ENCODE data around the gene DSC1. TPM values are rescaled to one million over a fixed set of nuclear protein-coding genes. Genes with fewer than 3 reads are reported as not detected.
A peak's percentile ranks its signal among the peaks of the same experiment; 100 is the strongest.

The DSC1 gene
- total and polyA plus RNA-seq, 2 of the 13 experiments (the other 11 are each of a cell fraction or from before 2014, with no cell fraction given) = not detected

- no peak for ATAC-seq
- no peak overlapping the region for H3K4me2 ChIP-seq (ENCODE audit: low read depth, low read length)
- TF ChIP-seq CEBPB (IDR thresholded peaks at IDR 0.05; ENCODE audit: borderline replicate concordance, low read depth, low read length) (0 out of 2 replicates have a peak, but pooled peaks have one; percentile 7), TBX2 (CRISPR knock-in tag; IDR thresholded peaks at IDR 0.05; ENCODE audit: borderline replicate concordance) (no peak), JUND (CRISPR knock-in tag; IDR thresholded peaks at IDR 0.05) (no peak)
- H3K4me1 ChIP-seq (ENCODE audit: insufficient read depth, low read length) = no peaks in the 10 kb centered on the region
- no peak overlapping the region for H3K27ac ChIP-seq (ENCODE audit: extremely low read length, insufficient read depth, low read length)
- no peak overlapping the region for H3K4me3 ChIP-seq (replicated peaks in 1 of 3; ENCODE audit: insufficient read depth in 1 of 3, low read depth in 2 of 3, low read length in 3 of 3)
- DNase-seq (ENCODE audit: low spot score) = no peak
- intact Hi-C loops (cut with micrococcal nuclease; ENCODE audit: unreplicated experiment) (no loop called here), in situ Hi-C loops (cut with HindIII; ENCODE audit: extremely low pct_ligation_motif_present, low pct_unique_long_range_greater_than_20kb) (no loop called here)
- no peak for FAIRE-seq
- H3K79me2 ChIP-seq (ENCODE audit: insufficient read depth, low read length) = no peaks in the 10 kb centered on the region
- H4K20me1 ChIP-seq (ENCODE audit: insufficient read depth, low read length) = no peaks in the 10 kb centered on the region
- no peak overlapping the region for H3K9ac ChIP-seq (ENCODE audit: insufficient read depth, low read depth, low read length)
- no peaks in the 10 kb centered on the region for H3K9me3 ChIP-seq (ENCODE audit: low read length)
- no peaks in the 10 kb centered on the region for H3K27me3 ChIP-seq (ENCODE audit: control insufficient read depth in 1 of 2, insufficient read depth in 2 of 2, low read length in 2 of 2)
- no peaks in the 10 kb centered on the region for H3K36me3 ChIP-seq (replicated peaks in 1 of 2; ENCODE audit: control insufficient read depth in 1 of 2, insufficient read depth in 2 of 2, low read length in 2 of 2)
- BruUV-seq (replicated peaks) = no TSS peak
- ChIA-PET POLR2A (no interaction called here), CTCF (ENCODE audit: low intra/inter-chr PET ratio, low total read pairs) (no interaction called here)
- no peak overlapping the region for H2AFZ ChIP-seq (ENCODE audit: low read length)
Measured at GRCh38 chr18:31146809-31147208, 15.8 kb downstream of the DSC1 start.

DNA sequence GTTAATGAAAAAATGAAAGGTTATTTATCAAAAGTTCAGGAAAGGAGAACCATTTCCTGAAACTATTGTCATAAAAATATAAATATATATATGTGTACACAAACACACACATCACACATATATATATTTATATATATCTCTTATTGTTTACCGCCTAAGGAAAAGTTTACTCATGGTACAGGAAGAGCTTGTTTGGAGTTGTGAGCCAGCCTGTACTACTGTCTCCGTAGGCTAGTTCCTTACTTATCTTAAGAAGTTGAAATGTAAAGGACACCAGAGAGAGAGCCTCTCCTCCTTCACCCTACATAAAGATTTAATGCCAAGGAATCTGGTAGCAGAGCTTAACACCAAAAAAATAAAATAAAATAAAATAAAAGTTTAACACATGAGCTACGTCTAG lies 19.6 kb downstream of the DSC1 start:
- ATAC-seq (no peak), FAIRE-seq (no peak), DNase-seq (ENCODE audit: low spot score) (no peak)
- H3K36me3 ChIP-seq (replicated peaks in 1 of 2; ENCODE audit: control insufficient read depth in 1 of 2, insufficient read depth in 2 of 2, low read length in 2 of 2) = no peaks in the 10 kb centered on the region
- H3K4me1 ChIP-seq (ENCODE audit: insufficient read depth, low read length) = no peaks in the 10 kb centered on the region
- intact Hi-C loops (cut with micrococcal nuclease; ENCODE audit: unreplicated experiment) = no loop called here
- no peak overlapping the region for H2AFZ ChIP-seq (ENCODE audit: low read length)
- no peaks in the 10 kb centered on the region for H3K9me3 ChIP-seq (ENCODE audit: low read length)
- H3K9ac ChIP-seq (ENCODE audit: insufficient read depth, low read depth, low read length) = no peak overlapping the region
- BruUV-seq (replicated peaks) = no TSS peak
- no peaks in the 10 kb centered on the region for H3K79me2 ChIP-seq (ENCODE audit: insufficient read depth, low read length)
- H4K20me1 ChIP-seq (ENCODE audit: insufficient read depth, low read length) = no peaks in the 10 kb centered on the region
- no peaks in the 10 kb centered on the region for H3K27me3 ChIP-seq (ENCODE audit: control insufficient read depth in 1 of 2, insufficient read depth in 2 of 2, low read length in 2 of 2)
- WGBS (ENCODE audit: low lambda C conversion rate) = 51% methylated on average over 3 of the region's 3 CpGs
- H3K4me2 ChIP-seq (ENCODE audit: low read depth, low read length) = no peak overlapping the region
- CTCF ChIA-PET (ENCODE audit: low intra/inter-chr PET ratio, low total read pairs) = no interaction called here
- in situ Hi-C loops (cut with HindIII; ENCODE audit: extremely low pct_ligation_motif_present, low pct_unique_long_range_greater_than_20kb) = no loop called here
- H3K27ac ChIP-seq (ENCODE audit: extremely low read length, insufficient read depth, low read length) = no peak overlapping the region
- POLR2A ChIA-PET = no interaction called here
- H3K4me3 ChIP-seq (replicated peaks in 1 of 3; ENCODE audit: insufficient read depth in 1 of 3, low read depth in 2 of 3, low read length in 3 of 3) = no peak overlapping the region
- no peak for TF ChIP-seq TRAFD1 (CRISPR knock-in tag; IDR thresholded peaks at IDR 0.05; ENCODE audit: borderline replicate concordance)
- no peak for TF ChIP-seq ZNF446 (CRISPR knock-in tag; IDR thresholded peaks at IDR 0.05)
- no peak for TF ChIP-seq IRF9 (CRISPR knock-in tag; IDR thresholded peaks at IDR 0.05; ENCODE audit: borderline replicate concordance)
- no peak for TF ChIP-seq RARA (CRISPR knock-in tag; IDR thresholded peaks at IDR 0.05)
- no peak for TF ChIP-seq RFX5 (IDR thresholded peaks at IDR 0.05; ENCODE audit: low read depth, low read length)
- no peak for TF ChIP-seq TAF15 (IDR thresholded peaks at IDR 0.05; ENCODE audit: low read depth, low read length, poor library complexity, severe bottlenecking)
- no peak for TF ChIP-seq GRHL1 (CRISPR knock-in tag; conservative IDR thresholded peaks at IDR 0.05)
- TF ChIP-seq, protein P1, sequence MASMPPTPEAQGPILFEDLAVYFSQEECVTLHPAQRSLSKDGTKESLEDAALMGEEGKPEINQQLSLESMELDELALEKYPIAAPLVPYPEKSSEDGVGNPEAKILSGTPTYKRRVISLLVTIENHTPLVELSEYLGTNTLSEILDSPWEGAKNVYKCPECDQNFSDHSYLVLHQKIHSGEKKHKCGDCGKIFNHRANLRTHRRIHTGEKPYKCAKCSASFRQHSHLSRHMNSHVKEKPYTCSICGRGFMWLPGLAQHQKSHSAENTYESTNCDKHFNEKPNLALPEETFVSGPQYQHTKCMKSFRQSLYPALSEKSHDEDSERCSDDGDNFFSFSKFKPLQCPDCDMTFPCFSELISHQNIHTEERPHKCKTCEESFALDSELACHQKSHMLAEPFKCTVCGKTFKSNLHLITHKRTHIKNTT (CRISPR knock-in tag; IDR thresholded peaks at IDR 0.05) = no peak
- TF ChIP-seq NKX3-1 (CRISPR knock-in tag; IDR thresholded peaks at IDR 0.05) = no peak
- no peak for TF ChIP-seq ZNF234 (CRISPR knock-in tag; conservative IDR thresholded peaks at IDR 0.05)
- TF ChIP-seq FOXK1 (CRISPR knock-in tag; IDR thresholded peaks at IDR 0.05; ENCODE audit: borderline replicate concordance, low read depth) = no peak
- no peak for TF ChIP-seq MATR3 (CRISPR knock-in tag; IDR thresholded peaks at IDR 0.05)

Data from HepG2 (cell line).